ENCODE data around the gene MYO18A.

Gene MYO18A

DNA sequence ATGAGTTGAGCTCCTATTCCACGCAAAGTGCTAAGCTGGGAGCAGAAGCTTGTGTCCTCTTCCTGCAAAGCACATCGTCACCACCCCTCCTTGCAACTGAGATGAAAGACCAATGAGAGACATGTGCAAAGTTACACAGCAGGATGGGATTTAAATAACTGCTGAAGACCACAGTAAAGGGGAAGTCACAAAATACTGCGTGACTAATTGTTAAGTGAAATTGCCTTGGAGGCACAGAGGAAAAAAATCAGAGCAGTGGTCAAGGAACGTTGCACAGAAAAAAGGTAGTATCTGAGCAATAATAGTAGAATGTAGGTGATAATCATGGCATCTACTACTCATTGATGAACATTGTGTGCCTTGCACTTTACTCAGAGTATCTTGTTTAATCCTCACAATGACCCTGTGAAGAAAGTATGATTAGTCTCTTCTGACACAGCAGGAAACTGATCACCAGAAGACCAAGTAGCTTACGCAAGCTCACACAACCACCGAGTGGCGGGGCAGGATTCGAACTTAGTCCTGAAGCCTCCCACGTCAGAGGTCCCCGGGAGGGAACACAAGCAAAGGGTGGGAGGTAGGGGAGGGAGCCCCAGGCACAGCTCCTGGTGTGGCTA lies 15.4 kb upstream of the MYO18A start:
- H3K27me3 ChIP-seq (ENCODE audit: insufficient read depth, poor library complexity, severe bottlenecking): no peaks in the 10 kb centered on the region
- TF ChIP-seq SPI1 (IDR thresholded peaks at IDR 0.05; ENCODE audit: borderline replicate concordance, low read depth) (peak; percentile 98), POLR2AphosphoS5 (IDR thresholded peaks at IDR 0.05; ENCODE audit: low read depth) (peak; percentile 56; the same call in 1 of the 2 replicates), GABPA (IDR thresholded peaks at IDR 0.05; ENCODE audit: low read depth) (no peak)
- peak overlapping the region; percentile 63 for H3K27ac ChIP-seq (replicated peaks)
- peak; percentile 73 to 90 for DNase-seq (ENCODE audit: low read depth in 1 of 2, low spot score in 1 of 2)
- H3K4me3 ChIP-seq (replicated peaks; ENCODE audit: insufficient read depth, low read length): 0 out of 2 replicates have a peak overlapping the region, but pooled peaks have one; percentile 6

DNA sequence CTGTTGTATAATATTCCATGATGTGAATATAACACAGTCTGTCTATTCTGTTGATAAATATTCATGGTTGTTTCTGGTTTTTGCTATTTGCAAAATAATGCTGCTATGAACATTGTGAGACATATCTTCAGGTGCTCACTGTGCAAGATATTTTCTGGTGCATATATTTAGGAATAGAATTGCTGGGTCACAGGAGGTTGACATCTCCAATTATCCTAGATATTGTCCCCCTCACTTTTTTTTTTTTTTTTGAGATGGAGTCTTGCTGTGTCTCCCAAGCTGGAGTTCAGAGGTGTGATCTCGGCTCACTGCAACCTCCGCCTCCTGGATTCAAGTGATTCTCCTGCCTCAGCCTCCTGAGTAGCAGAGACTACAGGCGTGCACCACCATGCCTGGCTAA lies 14.5 kb upstream of the MYO18A start:
- peak overlapping the region; percentile 63 for H3K27ac ChIP-seq (replicated peaks)
- H3K27me3 ChIP-seq (ENCODE audit: insufficient read depth, poor library complexity, severe bottlenecking): no peaks in the 10 kb centered on the region
- H3K4me3 ChIP-seq (replicated peaks; ENCODE audit: insufficient read depth, low read length): no peak overlapping the region
- DNase-seq (ENCODE audit: low read depth in 1 of 2, low spot score in 1 of 2): no peak
- TF ChIP-seq GABPA (IDR thresholded peaks at IDR 0.05; ENCODE audit: low read depth): no peak
- TF ChIP-seq POLR2AphosphoS5 (IDR thresholded peaks at IDR 0.05; ENCODE audit: low read depth): no peak
- TF ChIP-seq SPI1 (IDR thresholded peaks at IDR 0.05; ENCODE audit: borderline replicate concordance, low read depth): no peak
- TF ChIP-seq, protein P1, sequence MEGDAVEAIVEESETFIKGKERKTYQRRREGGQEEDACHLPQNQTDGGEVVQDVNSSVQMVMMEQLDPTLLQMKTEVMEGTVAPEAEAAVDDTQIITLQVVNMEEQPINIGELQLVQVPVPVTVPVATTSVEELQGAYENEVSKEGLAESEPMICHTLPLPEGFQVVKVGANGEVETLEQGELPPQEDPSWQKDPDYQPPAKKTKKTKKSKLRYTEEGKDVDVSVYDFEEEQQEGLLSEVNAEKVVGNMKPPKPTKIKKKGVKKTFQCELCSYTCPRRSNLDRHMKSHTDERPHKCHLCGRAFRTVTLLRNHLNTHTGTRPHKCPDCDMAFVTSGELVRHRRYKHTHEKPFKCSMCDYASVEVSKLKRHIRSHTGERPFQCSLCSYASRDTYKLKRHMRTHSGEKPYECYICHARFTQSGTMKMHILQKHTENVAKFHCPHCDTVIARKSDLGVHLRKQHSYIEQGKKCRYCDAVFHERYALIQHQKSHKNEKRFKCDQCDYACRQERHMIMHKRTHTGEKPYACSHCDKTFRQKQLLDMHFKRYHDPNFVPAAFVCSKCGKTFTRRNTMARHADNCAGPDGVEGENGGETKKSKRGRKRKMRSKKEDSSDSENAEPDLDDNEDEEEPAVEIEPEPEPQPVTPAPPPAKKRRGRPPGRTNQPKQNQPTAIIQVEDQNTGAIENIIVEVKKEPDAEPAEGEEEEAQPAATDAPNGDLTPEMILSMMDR (IDR thresholded peaks at IDR 0.05; ENCODE audit: insufficient read depth, low read length): no peak
- TF ChIP-seq, protein P2, sequence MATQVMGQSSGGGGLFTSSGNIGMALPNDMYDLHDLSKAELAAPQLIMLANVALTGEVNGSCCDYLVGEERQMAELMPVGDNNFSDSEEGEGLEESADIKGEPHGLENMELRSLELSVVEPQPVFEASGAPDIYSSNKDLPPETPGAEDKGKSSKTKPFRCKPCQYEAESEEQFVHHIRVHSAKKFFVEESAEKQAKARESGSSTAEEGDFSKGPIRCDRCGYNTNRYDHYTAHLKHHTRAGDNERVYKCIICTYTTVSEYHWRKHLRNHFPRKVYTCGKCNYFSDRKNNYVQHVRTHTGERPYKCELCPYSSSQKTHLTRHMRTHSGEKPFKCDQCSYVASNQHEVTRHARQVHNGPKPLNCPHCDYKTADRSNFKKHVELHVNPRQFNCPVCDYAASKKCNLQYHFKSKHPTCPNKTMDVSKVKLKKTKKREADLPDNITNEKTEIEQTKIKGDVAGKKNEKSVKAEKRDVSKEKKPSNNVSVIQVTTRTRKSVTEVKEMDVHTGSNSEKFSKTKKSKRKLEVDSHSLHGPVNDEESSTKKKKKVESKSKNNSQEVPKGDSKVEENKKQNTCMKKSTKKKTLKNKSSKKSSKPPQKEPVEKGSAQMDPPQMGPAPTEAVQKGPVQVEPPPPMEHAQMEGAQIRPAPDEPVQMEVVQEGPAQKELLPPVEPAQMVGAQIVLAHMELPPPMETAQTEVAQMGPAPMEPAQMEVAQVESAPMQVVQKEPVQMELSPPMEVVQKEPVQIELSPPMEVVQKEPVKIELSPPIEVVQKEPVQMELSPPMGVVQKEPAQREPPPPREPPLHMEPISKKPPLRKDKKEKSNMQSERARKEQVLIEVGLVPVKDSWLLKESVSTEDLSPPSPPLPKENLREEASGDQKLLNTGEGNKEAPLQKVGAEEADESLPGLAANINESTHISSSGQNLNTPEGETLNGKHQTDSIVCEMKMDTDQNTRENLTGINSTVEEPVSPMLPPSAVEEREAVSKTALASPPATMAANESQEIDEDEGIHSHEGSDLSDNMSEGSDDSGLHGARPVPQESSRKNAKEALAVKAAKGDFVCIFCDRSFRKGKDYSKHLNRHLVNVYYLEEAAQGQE (IDR thresholded peaks at IDR 0.05; ENCODE audit: insufficient replicate concordance, low read depth): no peak

DNA sequence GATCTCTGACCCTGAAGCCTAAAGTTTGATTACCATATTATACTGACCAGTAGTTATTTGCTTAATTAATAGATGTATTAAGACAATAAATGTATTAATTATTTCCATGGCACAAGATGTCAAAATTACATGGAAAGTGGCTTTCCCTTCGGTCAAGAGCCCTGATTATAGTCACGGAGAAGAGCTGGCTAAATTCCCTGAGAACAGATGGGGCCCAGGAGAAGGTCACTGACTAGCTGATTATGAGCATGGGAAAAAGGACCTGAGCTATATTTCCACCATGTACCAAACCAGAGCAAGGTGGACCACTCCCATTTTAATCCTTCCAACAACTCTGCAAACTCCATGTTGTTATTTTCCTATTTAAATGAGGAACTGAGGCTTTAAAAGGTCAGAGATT lies 12.9 kb upstream of the MYO18A start:
- DNase-seq (ENCODE audit: low read depth in 1 of 2, low spot score in 1 of 2): no peak
- TF ChIP-seq, protein P2 (IDR thresholded peaks at IDR 0.05; ENCODE audit: insufficient replicate concordance, low read depth): no peak
- TF ChIP-seq, protein P1 (IDR thresholded peaks at IDR 0.05; ENCODE audit: insufficient read depth, low read length): no peak
- TF ChIP-seq GABPA (IDR thresholded peaks at IDR 0.05; ENCODE audit: low read depth): no peak
- no peak; the same call in 1 of the 2 replicates for TF ChIP-seq SPI1 (IDR thresholded peaks at IDR 0.05; ENCODE audit: borderline replicate concordance, low read depth)
- no peak for TF ChIP-seq POLR2AphosphoS5 (IDR thresholded peaks at IDR 0.05; ENCODE audit: low read depth)
- H3K27me3 ChIP-seq (ENCODE audit: insufficient read depth, poor library complexity, severe bottlenecking): no peaks in the 10 kb centered on the region
- no peak overlapping the region for H3K27ac ChIP-seq (replicated peaks)
- no peak overlapping the region for H3K4me3 ChIP-seq (replicated peaks; ENCODE audit: insufficient read depth, low read length)

DNA sequence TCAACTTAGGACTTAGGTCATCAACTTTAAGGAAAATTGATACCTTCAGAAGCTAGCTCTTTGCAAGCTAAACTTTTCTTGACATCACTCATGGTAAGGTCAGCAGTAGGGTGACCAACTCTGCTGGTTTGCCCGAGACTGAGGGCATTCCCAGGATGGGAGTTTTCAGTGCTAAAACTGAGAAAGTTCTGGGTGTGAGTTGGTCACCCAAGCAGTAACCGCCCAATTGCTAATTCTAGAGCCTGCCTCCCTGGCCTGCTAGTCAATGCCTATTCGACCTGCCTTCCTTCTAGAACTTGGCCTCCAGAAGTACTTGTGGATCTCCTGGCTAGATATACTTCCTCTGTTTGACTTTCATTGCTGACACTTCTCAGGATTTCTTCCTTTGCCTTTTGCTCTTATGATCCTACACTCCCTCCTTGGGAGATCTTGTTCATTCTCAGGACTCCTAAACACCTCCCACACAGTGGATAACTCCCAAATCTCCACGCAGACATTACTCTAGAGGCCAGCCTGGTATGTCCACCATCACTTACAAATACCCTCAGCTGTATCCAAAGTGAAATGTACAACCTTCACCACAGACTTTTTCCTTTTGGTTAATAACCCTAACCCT lies 10.5 kb upstream of the MYO18A start:
- TF ChIP-seq, protein P2 (IDR thresholded peaks at IDR 0.05; ENCODE audit: insufficient replicate concordance, low read depth): no peak
- TF ChIP-seq SPI1 (IDR thresholded peaks at IDR 0.05; ENCODE audit: borderline replicate concordance, low read depth): no peak
- no peak for TF ChIP-seq POLR2AphosphoS5 (IDR thresholded peaks at IDR 0.05; ENCODE audit: low read depth)
- TF ChIP-seq GABPA (IDR thresholded peaks at IDR 0.05; ENCODE audit: low read depth): no peak
- TF ChIP-seq, protein P1 (IDR thresholded peaks at IDR 0.05; ENCODE audit: insufficient read depth, low read length): no peak
- Histone ChIP-seq H3K4me3 (replicated peaks; ENCODE audit: insufficient read depth, low read length) (no peak overlapping the region), H3K27ac (replicated peaks) (no peak overlapping the region), H3K27me3 (ENCODE audit: insufficient read depth, poor library complexity, severe bottlenecking) (no peaks in the 10 kb centered on the region)
- DNase-seq (ENCODE audit: low read depth in 1 of 2, low spot score in 1 of 2): no peak
